Fibroblast of the aortic adventitia (primary cell): ENCODE data around the gene MEAF6. TPM values are rescaled to one million over a fixed set of nuclear protein-coding genes. Genes with fewer than 3 reads are reported as not detected.

Experiments used
- DNase-seq: peaks from one replicate; pipeline ENCODE4 v3.0.0-alpha.2; 2010; ENCODE audit warnings: low read depth
- H3K4me3 ChIP-seq: 2 replicates; pipeline ENCODE4 v1.5.1; 2011; ENCODE audit warnings: low read depth, mild to moderate bottlenecking, control low read depth, low read length, moderate library complexity
- total RNA-seq: library from RNA; depleted of rRNA; stranded (reverse); fragments of >200 nt; gene quantifications from 2 replicates; pipeline ENCODE4 v1.2.3, GENCODE V29; 2012; ENCODE audit warnings: low replicate concordance
- TF ChIP-seq, protein P1 (sequence below): IDR thresholded peaks from 2 replicates; pipeline ENCODE4 v1.5.1; 2011; ENCODE audit warnings: mild to moderate bottlenecking, low read length, control low read depth, inconsistent platforms; ENCODE audit not compliant: insufficient read depth

MEAF6 gene
- total RNA-seq, 1 donor, result 84.5 TPM

DNA sequence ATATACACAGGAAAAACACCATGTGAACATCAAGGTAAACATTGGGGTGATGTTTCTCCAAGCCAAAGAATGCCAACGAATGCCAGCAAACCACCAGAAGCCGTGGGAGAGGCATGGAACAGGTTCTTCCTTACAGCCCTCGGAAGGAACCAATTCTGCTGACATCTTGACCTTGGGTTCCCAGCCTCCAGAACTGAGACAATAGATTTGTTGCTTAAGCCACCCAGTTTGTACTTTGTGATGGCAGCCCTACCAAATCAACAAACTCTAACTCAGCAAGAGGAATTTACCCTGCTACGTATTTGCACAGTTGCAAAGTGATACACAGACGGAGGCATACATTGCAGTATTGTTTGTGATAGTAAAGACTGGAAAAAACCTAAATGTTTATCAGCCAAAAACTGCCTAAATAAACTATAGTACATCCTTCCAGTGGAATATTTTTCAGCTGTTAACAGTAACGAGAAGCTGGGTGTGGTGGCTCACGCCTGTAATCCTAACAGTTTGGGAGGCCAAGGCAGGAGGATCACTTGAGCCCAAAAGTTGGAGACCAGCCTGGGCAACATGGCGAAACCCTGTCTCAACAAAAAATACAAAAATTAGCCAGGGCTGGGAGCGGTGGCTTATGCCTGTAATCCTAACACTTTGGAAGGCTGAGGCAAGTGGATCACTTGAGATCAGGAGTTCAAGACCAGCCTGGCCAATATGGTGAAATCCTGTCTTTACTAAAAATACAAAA is 52.7 kb downstream of the MEAF6 start:
- no peak for DNase-seq
- H3K4me3 ChIP-seq, result no peak overlapping the region
- TF ChIP-seq, protein P1, sequence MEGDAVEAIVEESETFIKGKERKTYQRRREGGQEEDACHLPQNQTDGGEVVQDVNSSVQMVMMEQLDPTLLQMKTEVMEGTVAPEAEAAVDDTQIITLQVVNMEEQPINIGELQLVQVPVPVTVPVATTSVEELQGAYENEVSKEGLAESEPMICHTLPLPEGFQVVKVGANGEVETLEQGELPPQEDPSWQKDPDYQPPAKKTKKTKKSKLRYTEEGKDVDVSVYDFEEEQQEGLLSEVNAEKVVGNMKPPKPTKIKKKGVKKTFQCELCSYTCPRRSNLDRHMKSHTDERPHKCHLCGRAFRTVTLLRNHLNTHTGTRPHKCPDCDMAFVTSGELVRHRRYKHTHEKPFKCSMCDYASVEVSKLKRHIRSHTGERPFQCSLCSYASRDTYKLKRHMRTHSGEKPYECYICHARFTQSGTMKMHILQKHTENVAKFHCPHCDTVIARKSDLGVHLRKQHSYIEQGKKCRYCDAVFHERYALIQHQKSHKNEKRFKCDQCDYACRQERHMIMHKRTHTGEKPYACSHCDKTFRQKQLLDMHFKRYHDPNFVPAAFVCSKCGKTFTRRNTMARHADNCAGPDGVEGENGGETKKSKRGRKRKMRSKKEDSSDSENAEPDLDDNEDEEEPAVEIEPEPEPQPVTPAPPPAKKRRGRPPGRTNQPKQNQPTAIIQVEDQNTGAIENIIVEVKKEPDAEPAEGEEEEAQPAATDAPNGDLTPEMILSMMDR, result no peak

DNA sequence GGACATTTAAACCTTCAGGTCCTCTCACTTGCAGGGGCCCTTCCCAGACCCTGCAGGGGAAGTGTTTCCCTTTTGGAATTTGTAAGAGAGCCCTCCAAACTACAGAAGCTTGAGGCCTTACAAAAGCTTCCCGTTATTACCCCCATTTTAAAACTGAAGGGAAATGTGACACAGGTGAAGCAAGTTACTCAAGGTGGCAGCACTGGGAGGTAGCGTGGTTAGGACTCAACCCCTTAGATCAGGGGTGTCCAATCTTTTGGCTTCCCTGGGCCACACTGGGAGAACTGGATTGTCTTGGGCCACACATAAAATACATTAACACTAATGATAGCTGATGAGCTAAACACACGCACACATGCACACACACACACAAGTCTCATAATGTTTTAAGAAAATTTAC is 56.0 kb downstream of the MEAF6 start:
- no peak overlapping the region for H3K4me3 ChIP-seq
- TF ChIP-seq, protein P1, result no peak
- DNase-seq, result no peak

DNA sequence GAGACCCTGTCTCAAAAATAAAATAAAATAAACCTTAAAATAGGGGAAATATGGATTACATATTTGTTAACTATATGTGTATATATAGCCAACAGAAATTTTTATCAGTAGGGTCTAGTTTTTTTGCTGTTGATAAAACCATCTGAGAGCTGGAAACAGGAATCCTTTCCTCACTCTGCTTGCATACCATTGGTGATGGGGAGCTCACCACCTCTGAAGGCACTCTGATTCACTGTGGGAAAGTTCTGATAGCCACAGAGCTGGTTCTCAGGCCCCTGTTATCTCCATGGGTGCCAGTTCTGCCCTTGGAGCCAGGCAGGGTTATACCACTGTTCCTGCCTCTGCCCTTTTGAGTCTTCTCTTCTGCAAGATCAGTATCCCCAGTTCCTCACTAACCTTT is 58.0 kb downstream of the MEAF6 start:
- H3K4me3 ChIP-seq, result no peak overlapping the region
- no peak for DNase-seq
- TF ChIP-seq, protein P1, result no peak

DNA sequence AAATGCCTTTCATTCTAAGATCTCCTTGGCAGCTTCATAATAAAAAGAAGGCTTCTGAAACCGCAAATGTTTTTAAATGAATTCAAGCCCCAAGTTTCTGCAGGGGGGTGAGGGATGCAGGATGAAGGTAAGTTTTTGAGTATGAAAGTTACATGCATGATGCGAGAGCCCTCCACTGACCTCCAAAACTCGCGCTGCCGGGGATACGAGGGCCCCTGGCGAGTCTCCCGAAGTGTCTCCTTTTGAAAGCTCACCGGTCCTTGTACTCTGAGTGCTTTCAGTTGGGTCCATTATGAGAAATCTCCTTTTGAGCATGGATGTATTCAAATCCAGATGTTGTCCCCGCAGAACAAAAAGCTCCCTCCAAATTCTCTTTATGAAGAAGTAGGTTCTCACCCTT is 59.0 kb downstream of the MEAF6 start:
- TF ChIP-seq, protein P1, result no peak
- no peak for DNase-seq
- no peak overlapping the region for H3K4me3 ChIP-seq

DNA sequence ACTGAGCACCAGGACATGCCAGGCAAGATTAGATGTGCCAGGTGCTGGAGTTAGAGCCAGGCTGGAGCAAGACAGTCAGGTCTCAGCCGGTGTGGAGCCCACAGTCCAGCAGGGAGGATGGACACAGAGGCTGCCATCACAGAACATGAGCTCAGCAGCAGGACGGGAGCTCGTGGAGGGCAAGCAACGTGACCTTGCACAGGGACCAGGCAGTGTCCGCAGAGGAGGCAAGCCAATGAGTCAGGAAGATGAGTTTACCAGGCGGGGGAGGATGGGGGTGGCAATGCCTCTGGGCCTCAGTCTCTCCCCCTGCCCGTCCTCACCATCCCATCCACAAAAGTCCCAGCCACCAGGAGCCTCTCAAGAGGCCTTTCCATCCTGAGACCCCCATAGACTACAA is 60.9 kb downstream of the MEAF6 start:
- no peak overlapping the region for H3K4me3 ChIP-seq
- TF ChIP-seq, protein P1, result no peak
- no peak for DNase-seq

DNA sequence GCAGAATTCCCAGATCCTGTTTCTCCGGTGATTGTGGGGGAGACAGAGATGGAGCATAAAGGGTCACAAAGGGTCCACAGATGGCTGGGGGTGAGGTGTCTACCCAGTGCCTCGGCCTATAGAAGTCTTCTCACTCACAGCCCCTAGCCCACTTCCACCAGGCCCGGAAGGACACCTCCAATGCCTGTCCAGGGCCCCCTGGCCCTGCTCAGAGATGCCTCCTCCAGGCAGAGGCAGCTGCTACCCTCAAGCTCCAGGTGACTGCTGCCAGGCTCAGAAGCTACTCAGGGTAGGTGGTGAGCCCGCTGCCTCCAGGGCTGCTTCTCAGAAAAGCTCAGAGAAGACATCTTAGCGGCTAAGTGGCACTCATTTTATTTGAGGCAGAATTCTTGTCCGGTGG is 62.1 kb downstream of the MEAF6 start:
- H3K4me3 ChIP-seq, result no peak overlapping the region
- no peak for DNase-seq
- TF ChIP-seq, protein P1, result no peak

DNA sequence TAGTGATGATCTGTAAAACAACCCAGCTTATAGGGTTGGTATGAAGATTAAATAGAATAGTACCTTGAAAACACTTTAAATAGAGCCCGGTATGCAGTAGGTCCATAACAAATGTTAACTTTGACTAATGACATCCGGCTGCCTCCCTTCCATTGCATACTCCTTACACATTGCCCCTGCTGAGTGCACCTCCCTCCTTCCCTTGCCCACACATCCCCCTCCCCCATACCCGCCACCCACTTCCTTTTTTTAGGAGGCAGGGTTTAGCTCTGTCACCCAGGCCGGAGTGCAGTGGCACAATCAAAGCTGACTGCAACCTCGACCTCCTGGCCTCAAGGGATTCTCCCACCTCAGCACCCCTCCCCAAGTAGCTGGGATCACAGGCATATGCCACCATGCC is 64.6 kb downstream of the MEAF6 start:
- H3K4me3 ChIP-seq, result no peak overlapping the region
- TF ChIP-seq, protein P1, result no peak
- no peak for DNase-seq
